ENCODE measurements around the gene LILRA6.

DNA sequence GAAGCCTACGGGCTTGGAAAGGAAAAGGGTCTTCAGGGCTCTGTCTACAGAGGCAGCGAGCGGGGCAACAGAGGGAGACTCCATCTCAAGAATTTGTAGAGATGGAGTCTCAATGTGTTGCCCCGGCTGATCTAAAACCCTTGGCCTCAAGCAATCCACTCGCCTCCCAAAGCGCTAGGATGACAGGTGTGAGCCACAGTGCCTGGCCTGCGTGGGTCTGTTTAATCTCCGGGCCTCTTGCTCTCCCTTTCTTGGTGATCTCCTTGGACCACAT, 33.9 kb downstream of the LILRA6 start:
- TF ChIP-seq, protein P1, sequence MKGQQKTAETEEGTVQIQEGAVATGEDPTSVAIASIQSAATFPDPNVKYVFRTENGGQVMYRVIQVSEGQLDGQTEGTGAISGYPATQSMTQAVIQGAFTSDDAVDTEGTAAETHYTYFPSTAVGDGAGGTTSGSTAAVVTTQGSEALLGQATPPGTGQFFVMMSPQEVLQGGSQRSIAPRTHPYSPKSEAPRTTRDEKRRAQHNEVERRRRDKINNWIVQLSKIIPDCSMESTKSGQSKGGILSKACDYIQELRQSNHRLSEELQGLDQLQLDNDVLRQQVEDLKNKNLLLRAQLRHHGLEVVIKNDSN (IDR thresholded peaks at IDR 0.05; ENCODE audit: borderline replicate concordance, extremely low read length, insufficient read depth, low read depth, low read length): no peak
- TF ChIP-seq ATF2 (IDR thresholded peaks at IDR 0.05; ENCODE audit: low read length) (no peak), RELA (IDR thresholded peaks at IDR 0.05; ENCODE audit: borderline replicate concordance, partially characterized antibody) (no peak), ZZZ3 (IDR thresholded peaks at IDR 0.05; ENCODE audit: control insufficient read depth, insufficient read length, low read depth) (no peak), MYC (IDR thresholded peaks at IDR 0.05; ENCODE audit: insufficient read depth, insufficient read length, insufficient replicate concordance, low read length, severe bottlenecking) (no peak), MXI1 (IDR thresholded peaks at IDR 0.05; ENCODE audit: low read depth, low read length) (no peak)
- TF ChIP-seq, protein P2, sequence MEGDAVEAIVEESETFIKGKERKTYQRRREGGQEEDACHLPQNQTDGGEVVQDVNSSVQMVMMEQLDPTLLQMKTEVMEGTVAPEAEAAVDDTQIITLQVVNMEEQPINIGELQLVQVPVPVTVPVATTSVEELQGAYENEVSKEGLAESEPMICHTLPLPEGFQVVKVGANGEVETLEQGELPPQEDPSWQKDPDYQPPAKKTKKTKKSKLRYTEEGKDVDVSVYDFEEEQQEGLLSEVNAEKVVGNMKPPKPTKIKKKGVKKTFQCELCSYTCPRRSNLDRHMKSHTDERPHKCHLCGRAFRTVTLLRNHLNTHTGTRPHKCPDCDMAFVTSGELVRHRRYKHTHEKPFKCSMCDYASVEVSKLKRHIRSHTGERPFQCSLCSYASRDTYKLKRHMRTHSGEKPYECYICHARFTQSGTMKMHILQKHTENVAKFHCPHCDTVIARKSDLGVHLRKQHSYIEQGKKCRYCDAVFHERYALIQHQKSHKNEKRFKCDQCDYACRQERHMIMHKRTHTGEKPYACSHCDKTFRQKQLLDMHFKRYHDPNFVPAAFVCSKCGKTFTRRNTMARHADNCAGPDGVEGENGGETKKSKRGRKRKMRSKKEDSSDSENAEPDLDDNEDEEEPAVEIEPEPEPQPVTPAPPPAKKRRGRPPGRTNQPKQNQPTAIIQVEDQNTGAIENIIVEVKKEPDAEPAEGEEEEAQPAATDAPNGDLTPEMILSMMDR (IDR thresholded peaks at IDR 0.05 in 2 of 3, conservative IDR thresholded peaks at IDR 0.05 in 1 of 3; ENCODE audit: control insufficient read depth in 2 of 3, extremely low read depth in 1 of 3, insufficient read depth in 1 of 3, low read depth in 3 of 3, low read length in 3 of 3): no peak
